ENCODE measurements around the gene GSTM5.
"Not testable (repeated sequence)": the region's sequence is repeated elsewhere in the genome, so short reads cannot be mapped to it uniquely, and the experiment has no call there.

Gene GSTM5

GRCh38 chr1:109695138-109695537, 16.9 kb upstream of the GSTM5 start:
- H3K4me3 ChIP-seq (ENCODE audit: low read depth, low read length): not testable (repeated sequence)

DNA sequence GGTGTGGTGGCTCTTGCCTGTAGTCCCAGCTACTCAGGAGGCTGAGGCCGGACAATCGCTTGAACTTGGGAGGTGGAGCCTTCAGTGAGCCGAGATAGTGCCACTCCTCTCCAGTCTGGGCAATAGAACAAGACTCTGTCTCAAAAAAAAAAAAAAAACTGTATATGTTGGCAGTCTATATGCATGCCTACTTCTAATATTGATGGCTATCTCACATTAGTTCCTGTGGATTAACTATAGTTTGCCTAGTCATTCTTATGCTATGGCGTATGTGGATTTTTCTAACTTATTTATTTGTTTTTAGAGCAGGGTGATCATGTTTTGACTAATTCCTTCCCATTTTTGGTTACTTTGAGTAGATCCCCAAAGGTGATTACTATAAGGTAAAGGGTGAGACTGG, 15.0 kb upstream of the GSTM5 start:
- H3K4me3 ChIP-seq (ENCODE audit: low read depth, low read length): no peak overlapping the region

GRCh38 chr1:109697861-109698260, 14.2 kb upstream of the GSTM5 start:
- H3K4me3 ChIP-seq (ENCODE audit: low read depth, low read length): not testable (repeated sequence)

DNA sequence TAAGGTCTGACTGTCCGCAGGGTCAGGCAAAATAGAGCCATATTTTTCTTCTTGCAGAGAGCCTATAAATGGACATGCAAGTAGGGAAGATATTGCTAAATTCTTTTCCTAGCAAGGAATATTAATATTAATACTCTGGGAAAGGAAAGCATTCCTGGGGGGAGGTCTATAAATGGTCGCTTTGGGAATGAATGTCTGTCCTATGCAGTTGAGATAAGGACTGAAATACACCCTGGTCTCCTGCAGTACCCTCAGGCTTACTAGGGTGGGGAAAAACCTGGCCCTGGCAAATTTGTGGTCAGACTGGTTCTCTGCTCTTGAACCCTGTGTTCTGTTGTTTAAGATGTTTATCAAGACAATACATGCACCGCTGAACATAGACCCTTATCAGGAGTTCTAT, 9.1 kb upstream of the GSTM5 start:
- H3K4me3 ChIP-seq (ENCODE audit: low read depth, low read length): not testable (repeated sequence)

DNA sequence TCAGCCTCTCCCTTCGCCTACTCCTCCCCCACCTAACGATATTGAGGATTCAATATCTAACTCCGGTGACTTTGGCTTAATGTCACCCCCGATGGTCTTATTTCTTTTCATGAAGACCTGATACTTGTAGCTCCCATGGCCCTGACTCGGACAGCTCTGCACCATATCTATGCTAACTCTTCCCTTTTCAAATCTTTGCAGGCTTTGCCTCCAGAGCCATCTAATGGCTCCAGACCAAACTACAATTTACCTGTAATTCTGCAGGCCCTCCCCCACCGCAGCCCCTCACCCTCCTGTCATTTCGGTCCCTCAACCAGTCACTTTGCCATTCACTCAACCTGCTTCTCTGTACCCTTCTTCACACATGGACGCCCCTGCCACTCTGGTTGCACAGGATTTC, 7.9 kb upstream of the GSTM5 start:
- no peak overlapping the region for H3K4me3 ChIP-seq (ENCODE audit: low read depth, low read length)

GRCh38 chr1:109705411-109705810, 6.6 kb upstream of the GSTM5 start:
- no peak overlapping the region for H3K4me3 ChIP-seq (ENCODE audit: low read depth, low read length)

DNA sequence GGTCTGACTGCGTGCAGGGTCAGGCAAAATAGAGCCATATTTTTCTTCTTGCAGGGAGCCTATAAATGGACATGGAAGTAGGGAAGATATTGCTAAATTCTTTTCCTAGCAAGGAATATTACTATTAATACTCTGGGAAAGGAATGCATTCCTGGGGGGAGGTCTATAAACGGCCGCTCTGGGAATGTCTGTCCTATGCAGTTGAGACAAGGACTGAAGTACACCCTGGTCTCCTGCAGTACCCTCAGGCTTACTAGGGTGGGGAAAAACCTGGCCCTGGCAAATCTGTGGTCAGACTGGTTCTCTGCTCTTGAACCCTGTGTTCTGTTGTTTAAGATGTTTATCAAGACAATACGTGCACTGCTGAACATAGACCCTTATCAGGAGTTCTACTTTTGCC, 3.1 kb upstream of the GSTM5 start:
- not testable (repeated sequence) for H3K4me3 ChIP-seq (ENCODE audit: low read depth, low read length)

DNA sequence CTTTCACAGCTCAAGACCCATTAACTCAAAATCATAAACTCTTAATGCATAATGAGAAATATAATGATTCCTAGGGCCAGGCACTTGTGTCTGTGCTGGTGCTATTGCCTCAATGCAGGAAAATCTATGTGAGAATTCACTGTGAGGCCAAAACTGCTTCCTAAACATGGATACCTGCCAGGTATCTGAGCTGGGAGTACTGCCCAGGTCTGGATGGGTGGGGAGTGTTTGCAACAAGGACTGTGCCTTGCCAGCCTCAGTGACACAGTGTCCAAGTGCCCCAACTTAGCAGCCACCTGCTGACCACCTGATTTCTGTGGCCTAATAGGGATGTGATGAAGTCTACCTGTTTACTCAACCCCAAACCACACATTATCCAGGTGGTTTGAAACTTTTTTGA, 2.2 kb upstream of the GSTM5 start:
- H3K4me3 ChIP-seq (ENCODE audit: low read depth, low read length): not testable (repeated sequence)

GRCh38 chr1:109712321-109712864, 342 bp downstream of the GSTM5 start:
- no peak overlapping the region for H3K4me3 ChIP-seq (ENCODE audit: low read depth, low read length)

DNA sequence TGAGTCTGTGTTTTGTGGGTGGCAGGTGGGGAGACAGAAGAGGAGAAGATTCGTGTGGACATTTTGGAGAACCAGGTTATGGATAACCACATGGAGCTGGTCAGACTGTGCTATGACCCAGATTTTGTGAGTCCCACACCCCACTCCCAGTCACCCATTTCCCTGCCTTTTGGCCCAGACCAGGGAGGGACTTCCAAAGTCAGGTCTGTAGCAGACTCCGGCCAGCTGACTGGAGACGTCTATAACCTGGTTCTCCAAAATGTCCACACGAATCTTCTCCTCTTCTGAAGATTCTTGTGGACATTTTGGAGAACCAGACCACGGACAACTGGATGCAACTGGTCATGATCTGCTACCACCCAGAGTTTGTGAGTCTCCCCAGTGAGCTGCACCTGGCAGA, 1.6 kb downstream of the GSTM5 start:
- H3K4me3 ChIP-seq (ENCODE audit: low read depth, low read length): no peak overlapping the region

DNA sequence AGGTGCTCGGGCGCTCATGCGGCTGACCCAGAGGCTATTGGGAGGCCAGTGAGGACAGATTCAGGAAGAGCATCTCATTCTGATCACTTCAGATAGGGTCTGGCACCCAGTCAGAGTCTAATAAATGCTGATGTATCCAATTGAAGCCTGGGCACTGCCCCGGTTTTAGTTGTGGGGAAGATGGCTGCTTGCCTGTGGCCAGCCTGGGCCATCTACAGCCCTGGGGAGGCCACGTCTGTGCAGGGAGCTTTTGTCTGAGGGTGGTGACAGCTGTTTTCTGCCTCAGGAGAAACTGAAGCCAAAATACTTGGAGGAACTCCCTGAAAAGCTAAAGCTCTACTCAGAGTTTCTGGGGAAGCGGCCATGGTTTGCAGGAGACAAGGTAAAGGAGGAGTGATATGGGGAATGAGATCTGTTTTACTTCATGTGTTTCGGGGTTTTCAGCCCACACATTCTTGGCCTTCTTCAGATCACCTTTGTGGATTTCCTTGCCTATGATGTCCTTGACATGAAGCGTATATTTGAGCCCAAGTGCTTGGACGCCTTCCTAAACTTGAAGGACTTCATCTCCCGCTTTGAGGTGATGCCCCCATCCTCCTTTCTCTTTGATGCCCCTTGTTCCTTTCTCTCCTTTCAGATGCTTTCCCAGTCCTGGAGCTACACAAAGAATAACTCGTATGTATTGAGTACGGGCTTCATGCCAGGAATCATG, 2.8 kb downstream of the GSTM5 start:
- no peak overlapping the region for H3K4me3 ChIP-seq (ENCODE audit: low read depth, low read length)

DNA sequence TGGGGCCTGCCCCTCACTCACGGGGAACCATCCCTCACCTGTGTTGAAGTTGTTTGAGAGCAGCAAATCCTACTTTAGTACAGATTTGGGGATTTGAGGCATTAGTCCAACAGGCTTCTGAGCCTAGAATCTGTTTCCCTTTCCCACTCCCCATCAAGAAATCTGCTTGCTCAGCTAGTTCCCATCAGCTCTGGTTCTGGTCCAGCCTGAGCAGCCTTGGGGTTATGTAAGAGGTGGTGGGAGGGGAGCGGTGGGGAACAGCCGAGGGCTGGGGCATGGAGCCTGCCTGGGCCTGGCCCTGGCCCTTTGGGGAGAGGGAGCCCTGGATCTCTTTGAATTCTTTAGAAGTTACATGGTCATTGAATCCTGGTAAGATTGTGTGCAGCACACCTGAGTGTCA, 4.1 kb downstream of the GSTM5 start:
- no peak overlapping the region for H3K4me3 ChIP-seq (ENCODE audit: low read depth, low read length)

DNA sequence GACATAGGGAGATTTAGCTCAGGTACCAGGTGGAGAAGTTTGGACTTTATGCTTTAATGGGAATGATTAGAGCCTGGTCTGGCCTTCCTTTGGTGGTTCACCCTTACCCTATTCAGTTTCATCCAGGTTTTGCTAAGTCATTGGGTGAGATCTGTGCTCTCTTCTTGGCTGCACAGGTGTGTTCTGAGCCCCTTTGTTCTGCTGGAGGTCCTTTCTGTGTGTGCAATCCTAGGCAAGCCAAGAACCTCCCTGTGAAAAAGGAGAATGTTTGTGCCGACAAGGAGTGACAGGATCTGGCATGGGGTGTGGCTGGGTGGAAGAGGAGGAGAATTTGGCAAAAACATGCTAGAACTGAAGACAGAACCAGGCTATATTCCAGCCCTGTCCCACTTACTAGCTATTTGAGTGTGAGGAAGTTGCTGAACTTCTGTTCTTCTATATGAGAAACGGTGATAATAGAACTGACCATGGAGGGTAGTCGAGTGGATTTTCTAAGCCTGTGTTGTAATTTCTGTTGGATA, 4.6 kb downstream of the GSTM5 start:
- H3K4me3 ChIP-seq (ENCODE audit: low read depth, low read length): no peak overlapping the region

DNA sequence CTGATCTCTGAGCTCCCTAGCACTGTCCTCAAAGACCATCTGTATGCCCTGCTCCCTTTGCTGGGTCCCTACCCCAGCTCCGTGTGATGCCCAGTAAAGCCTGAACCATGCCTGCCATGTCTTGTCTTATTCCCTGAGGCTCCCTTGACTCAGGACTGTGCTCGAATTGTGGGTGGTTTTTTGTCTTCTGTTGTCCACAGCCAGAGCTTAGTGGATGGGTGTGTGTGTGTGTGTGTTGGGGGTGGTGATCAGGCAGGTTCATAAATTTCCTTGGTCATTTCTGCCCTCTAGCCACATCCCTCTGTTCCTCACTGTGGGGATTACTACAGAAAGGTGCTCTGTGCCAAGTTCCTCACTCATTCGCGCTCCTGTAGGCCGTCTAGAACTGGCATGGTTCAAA, 5.7 kb downstream of the GSTM5 start:
- no peak overlapping the region for H3K4me3 ChIP-seq (ENCODE audit: low read depth, low read length)

DNA sequence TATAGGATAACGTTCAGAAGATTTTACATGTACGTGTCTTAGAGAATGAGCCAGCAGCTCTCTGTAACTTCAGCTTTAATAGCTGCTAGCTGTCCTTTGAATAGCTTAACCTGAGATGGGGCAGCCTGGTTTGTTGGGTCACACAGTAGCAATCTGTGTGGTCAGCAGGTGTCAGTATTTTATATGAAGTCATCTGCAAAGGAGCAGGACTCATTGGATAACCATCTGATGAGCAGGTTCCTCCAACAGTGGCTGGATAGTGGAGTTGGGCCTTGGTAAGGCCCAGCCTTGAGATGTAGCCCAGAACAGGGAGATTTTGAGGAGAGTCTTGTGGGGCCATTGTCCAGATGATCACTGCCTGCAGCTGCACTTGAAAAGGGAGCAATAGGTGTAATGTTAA, 6.4 kb downstream of the GSTM5 start:
- H3K4me3 ChIP-seq (ENCODE audit: low read depth, low read length): no peak overlapping the region

GRCh38 chr1:109719337-109719837, 7.3 kb downstream of the GSTM5 start:
- H3K4me3 ChIP-seq (ENCODE audit: low read depth, low read length): no peak overlapping the region

DNA sequence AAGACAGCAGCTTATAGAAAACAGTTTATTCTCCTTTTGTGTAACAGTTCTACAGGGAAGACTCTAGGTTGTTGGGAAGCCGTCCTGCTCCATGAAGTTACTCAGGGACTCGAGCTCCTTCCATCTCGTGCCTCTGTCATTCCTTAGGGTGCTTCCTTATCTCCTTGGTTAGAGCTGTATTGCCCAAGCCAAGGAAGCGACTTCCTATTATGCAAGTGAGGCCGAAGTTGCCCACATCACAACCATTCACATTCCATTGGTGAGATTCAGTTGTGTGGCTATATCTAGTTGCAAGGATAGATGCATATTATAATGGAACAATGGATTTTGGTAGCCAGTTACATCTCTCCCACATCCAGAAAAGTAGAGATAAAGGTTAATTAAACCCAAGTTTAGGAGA, 9.0 kb downstream of the GSTM5 start:
- no peak overlapping the region for H3K4me3 ChIP-seq (ENCODE audit: low read depth, low read length)

GRCh38 chr1:109721971-109722370, 9.9 kb downstream of the GSTM5 start:
- H3K4me3 ChIP-seq (ENCODE audit: low read depth, low read length): no peak overlapping the region

DNA sequence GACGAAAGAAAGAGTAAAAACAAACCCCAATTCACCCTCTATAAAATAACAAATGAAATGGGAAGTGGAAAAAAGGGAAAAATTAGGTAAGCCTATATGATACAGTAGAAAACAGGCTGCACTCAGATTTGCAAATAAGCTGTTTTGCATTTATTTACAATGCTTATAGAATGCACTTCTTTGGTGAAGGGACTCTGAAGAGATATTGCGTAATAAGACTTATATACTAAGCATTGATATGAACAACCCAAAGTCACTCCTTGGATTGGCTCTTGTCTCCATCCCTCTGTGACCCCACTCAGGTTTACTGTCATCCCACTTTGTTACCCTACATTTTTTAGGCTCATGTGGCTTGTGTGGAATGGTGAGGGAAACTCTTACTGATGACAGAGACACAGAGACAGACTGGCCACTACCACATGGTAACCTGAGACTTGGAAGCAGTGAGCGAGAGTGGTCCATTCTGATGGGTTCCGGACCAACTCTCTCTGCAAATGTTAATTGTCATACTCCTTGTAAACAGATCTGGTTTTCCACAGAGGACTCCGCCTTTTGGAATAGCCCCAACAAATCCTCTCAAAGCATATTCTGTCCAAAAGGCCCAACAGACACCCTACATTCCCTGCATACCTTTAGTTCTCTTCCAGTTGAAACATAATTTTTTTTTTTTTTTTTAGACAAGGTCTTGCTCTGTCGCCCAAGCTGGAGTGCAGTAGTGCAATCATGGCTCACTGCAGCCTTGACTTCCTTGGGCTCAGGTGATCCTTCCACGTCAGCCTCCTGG, 11.0 kb downstream of the GSTM5 start:
- no peak overlapping the region for H3K4me3 ChIP-seq (ENCODE audit: low read depth, low read length)

DNA sequence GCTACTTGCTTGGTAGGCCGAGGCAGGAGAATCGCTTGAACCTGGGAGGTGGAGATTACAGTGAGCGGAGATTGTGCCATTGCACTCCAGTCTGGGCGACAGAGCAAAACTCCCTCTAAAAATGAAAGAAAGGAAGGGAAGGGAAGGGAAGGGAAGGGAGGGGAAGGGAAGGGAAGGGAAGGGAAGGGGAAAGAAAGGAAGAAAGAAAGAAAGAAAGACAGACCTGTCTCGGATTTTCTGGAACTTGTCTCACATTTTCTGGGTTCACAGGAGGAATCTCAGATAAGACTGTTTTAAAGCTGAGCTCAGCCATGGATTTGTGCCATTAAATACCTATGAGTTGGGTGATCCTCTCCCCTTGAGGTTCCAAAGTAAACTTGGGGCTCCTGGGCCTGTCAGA, 12.9 kb downstream of the GSTM5 start:
- H3K4me3 ChIP-seq (ENCODE audit: low read depth, low read length): no peak overlapping the region

GRCh38 chr1:109725510-109725909, 13.5 kb downstream of the GSTM5 start:
- no peak overlapping the region for H3K4me3 ChIP-seq (ENCODE audit: low read depth, low read length)

DNA sequence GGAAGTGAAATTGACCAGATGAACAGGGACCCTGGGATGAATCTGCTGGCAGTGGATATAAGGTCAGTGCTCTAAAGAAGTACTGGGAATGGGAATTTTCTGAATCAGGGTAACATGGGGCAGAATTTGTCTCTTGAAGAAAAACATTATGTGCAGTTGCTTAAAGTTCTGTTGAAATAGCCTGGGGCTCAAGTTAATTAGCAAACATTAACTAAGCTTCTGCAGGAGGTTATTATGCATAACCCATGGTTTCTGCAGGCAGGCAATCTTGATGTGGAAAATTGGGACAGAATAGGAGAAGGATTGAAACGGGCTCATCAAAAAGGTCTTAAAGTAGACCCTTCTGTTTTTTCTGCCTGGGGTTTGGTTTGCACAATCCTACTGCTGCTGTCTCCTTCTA, 14.0 kb downstream of the GSTM5 start:
- no peak overlapping the region for H3K4me3 ChIP-seq (ENCODE audit: low read depth, low read length)
